ENCODE data around the gene C12orf54.
"Not testable (repeated sequence)": the region's sequence is repeated elsewhere in the genome, so short reads cannot be mapped to it uniquely, and the experiment has no call there.

DNA sequence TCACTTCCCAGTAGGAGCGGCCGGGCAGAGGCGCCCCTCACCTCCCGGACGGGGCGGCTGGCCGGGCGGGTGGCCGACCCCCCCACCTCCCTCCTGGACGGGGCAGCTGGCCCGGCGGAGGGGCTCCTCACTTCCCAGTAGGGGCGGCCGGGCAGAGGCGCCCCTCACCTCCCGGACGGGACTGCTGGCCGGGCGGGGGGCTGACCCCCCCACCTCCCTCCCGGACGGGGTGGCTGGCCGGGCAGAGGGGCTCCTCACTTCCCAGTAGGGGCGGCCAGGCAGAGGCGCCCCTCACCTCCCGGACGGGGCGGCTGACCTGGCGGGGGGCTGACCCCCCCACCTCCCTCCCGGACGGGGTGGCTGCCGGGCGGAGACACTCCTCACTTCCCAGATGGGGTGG is 18.0 kb downstream of the C12orf54 start:
- TF ChIP-seq, protein P1, sequence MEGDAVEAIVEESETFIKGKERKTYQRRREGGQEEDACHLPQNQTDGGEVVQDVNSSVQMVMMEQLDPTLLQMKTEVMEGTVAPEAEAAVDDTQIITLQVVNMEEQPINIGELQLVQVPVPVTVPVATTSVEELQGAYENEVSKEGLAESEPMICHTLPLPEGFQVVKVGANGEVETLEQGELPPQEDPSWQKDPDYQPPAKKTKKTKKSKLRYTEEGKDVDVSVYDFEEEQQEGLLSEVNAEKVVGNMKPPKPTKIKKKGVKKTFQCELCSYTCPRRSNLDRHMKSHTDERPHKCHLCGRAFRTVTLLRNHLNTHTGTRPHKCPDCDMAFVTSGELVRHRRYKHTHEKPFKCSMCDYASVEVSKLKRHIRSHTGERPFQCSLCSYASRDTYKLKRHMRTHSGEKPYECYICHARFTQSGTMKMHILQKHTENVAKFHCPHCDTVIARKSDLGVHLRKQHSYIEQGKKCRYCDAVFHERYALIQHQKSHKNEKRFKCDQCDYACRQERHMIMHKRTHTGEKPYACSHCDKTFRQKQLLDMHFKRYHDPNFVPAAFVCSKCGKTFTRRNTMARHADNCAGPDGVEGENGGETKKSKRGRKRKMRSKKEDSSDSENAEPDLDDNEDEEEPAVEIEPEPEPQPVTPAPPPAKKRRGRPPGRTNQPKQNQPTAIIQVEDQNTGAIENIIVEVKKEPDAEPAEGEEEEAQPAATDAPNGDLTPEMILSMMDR (IDR thresholded peaks at IDR 0.05; ENCODE audit: low read length): not testable (repeated sequence)
- not testable (repeated sequence) for TF ChIP-seq EZH2 (optimal IDR thresholded peaks at IDR 0.05; ENCODE audit: low read depth, low read length); EZH2phosphoT487 (IDR thresholded peaks at IDR 0.05; ENCODE audit: low read length)
